DND-41 (cell line): Measurements from ENCODE around the gene STX16.

Experiments used
- ATAC-seq: fragments of 200-7000 bp; cut with Tn5 transposase; 3 replicates; pipeline ENCODE4 v1.9.1; 2021; ENCODE audit warnings: low read depth; ENCODE audit not compliant: insufficient read depth
- DNase-seq: peaks from one replicate; pipeline ENCODE4 v3.0.0-alpha.2; 2020
- H2AFZ ChIP-seq: 2 replicates; pipeline ENCODE4 v1.6.0; 2012; ENCODE audit warnings: low read depth, low read length
- H3K27ac ChIP-seq: 2 replicates; pipeline ENCODE4 v1.5.1; 2012; ENCODE audit warnings: low read length, inconsistent platforms
- H3K27me3 ChIP-seq: fragments of 200-600 bp; sonication (generic); 2 replicates; pipeline ENCODE4 v1.6.0; 2012; ENCODE audit warnings: low read length, mild to moderate bottlenecking, inconsistent platforms; ENCODE audit not compliant: insufficient read depth, poor library complexity
- H3K36me3 ChIP-seq: 2 replicates; pipeline ENCODE4 v1.5.1; 2012; ENCODE audit warnings: low read length, inconsistent platforms; ENCODE audit not compliant: insufficient read depth
- H3K4me1 ChIP-seq: 2 replicates; pipeline ENCODE4 v1.5.1; 2012; ENCODE audit warnings: mild to moderate bottlenecking, low read length; ENCODE audit not compliant: insufficient read depth
- H3K4me2 ChIP-seq: 2 replicates; pipeline ENCODE4 v1.6.0; 2012; ENCODE audit warnings: mild to moderate bottlenecking, moderate library complexity, low read length, inconsistent platforms; ENCODE audit not compliant: insufficient read depth
- H3K4me3 ChIP-seq, 2 experiments: fragments of 200-600 bp in 1 of 2; shearing (Covaris generic) in 1 of 2; 2 replicates each; pipeline ENCODE4 v1.5.1; 2012 to 2016; ENCODE audit warnings: inconsistent platforms in 2 of 2, low read length in 2 of 2, mild to moderate bottlenecking in 2 of 2, low read depth in 1 of 2, moderate library complexity in 1 of 2
- H3K79me2 ChIP-seq: 2 replicates; pipeline ENCODE4 v1.6.0; 2012; ENCODE audit warnings: low read length, inconsistent platforms; ENCODE audit not compliant: insufficient read depth
- H3K9ac ChIP-seq: 2 replicates; pipeline ENCODE4 v1.6.0; 2012; ENCODE audit warnings: low read depth, mild to moderate bottlenecking, inconsistent platforms, low read length, moderate library complexity
- H3K9me3 ChIP-seq: 2 replicates; pipeline ENCODE4 v1.5.1; 2012; ENCODE audit warnings: low read length, moderate library complexity, mild to moderate bottlenecking, inconsistent platforms; ENCODE audit not compliant: insufficient read depth, severe bottlenecking
- H4K20me1 ChIP-seq: 2 replicates; pipeline ENCODE4 v1.6.0; 2012; ENCODE audit warnings: low read length; ENCODE audit not compliant: insufficient read depth
- CTCF ChIP-seq: IDR thresholded peaks from 2 replicates; pipeline ENCODE4 v1.5.1; 2012; ENCODE audit warnings: borderline replicate concordance, low read length, moderate library complexity, mild to moderate bottlenecking; ENCODE audit not compliant: poor library complexity, severe bottlenecking; ENCODE audit errors: extremely low read depth
- EZH2 ChIP-seq: IDR thresholded peaks from 3 replicates; pipeline ENCODE4 v1.6.1; 2012; ENCODE audit warnings: borderline replicate concordance, low read depth, mild to moderate bottlenecking, moderate library complexity, low read length, inconsistent platforms; ENCODE audit not compliant: severe bottlenecking

Gene STX16

GRCh38 chr20:58694241-58695083 is 43.4 kb downstream of the STX16 start:
- H3K4me2 ChIP-seq, result peak overlapping the region; percentile 83
- no peaks in the 10 kb centered on the region for H3K9me3 ChIP-seq
- no peaks in the 10 kb centered on the region for H3K27me3 ChIP-seq
- peaks cover 21% of the 10 kb centered on the region for H3K79me2 ChIP-seq
- H3K4me1 ChIP-seq, result peaks cover 28% of the 10 kb centered on the region
- H3K4me3 ChIP-seq, result peak overlapping the region in 1 of 2 experiments; percentile 72; a peak in 2 of 4 replicates
- no peaks in the 10 kb centered on the region; the same call in 1 of the 2 replicates for H4K20me1 ChIP-seq
- H3K27ac ChIP-seq, result peak overlapping the region; percentile 72; the same call in 1 of the 2 replicates
- peak overlapping the region; percentile 77 for H3K9ac ChIP-seq
- DNase-seq (peak; percentile 4), ATAC-seq (no peak)
- H3K36me3 ChIP-seq, result peaks cover 49% of the 10 kb centered on the region
- TF ChIP-seq EZH2 (no peak), CTCF (peak; percentile 14)
- no peak overlapping the region for H2AFZ ChIP-seq

- Histone ChIP-seq H3K9me3 (no peaks in the 10 kb centered on the region), H3K27me3 (no peaks in the 10 kb centered on the region), H3K9ac (no peak overlapping the region), H3K79me2 (peaks cover 21% of the 10 kb centered on the region), H3K36me3 (peaks cover 57% of the 10 kb centered on the region), H4K20me1 (no peaks in the 10 kb centered on the region; the same call in 1 of the 2 replicates), H3K4me3 (peak overlapping the region in 1 of 2 experiments; percentile 72; a peak in 1 of 4 replicates), H2AFZ (no peak overlapping the region), H3K4me1 (peaks cover 28% of the 10 kb centered on the region), H3K27ac (0 out of 2 replicates have a peak overlapping the region, but pooled peaks have one; percentile 3), H3K4me2 (peak overlapping the region; percentile 83)
- TF ChIP-seq EZH2, result no peak
- no peak for TF ChIP-seq CTCF
- no peak for ATAC-seq
- peak; percentile 3 for DNase-seq
Measured at GRCh38 chr20:58695084-58695722, 44.1 kb downstream of the STX16 start.

- no peak overlapping the region for H2AFZ ChIP-seq
- ATAC-seq (no peak), DNase-seq (peak; percentile 4)
- H3K36me3 ChIP-seq, result peaks cover 64% of the 10 kb centered on the region
- H3K79me2 ChIP-seq, result peaks cover 21% of the 10 kb centered on the region
- no peak overlapping the region for H3K27ac ChIP-seq
- no peaks in the 10 kb centered on the region for H3K27me3 ChIP-seq
- TF ChIP-seq CTCF, result no peak
- no peak for TF ChIP-seq EZH2
- H3K4me3 ChIP-seq, result no peak overlapping the region
- H3K9me3 ChIP-seq, result no peaks in the 10 kb centered on the region
- H3K4me2 ChIP-seq, result no peak overlapping the region
- H3K9ac ChIP-seq, result no peak overlapping the region
- H4K20me1 ChIP-seq, result no peaks in the 10 kb centered on the region; the same call in 1 of the 2 replicates
- H3K4me1 ChIP-seq, result peaks cover 28% of the 10 kb centered on the region
Measured at GRCh38 chr20:58695895-58696375, 44.9 kb downstream of the STX16 start.
